Endodermal cell (in vitro differentiated cells): ENCODE results near the gene THYN1. TPM values are rescaled to one million over a fixed set of nuclear protein-coding genes. Genes with fewer than 3 reads are reported as not detected.
A peak's percentile ranks its signal among the peaks of the same experiment; 100 is the strongest.
"Not testable (repeated sequence)": the region's sequence is repeated elsewhere in the genome, so short reads cannot be mapped to it uniquely, and the experiment has no call there.

ENCODE experiments used
- DNase-seq: peaks from one replicate; pipeline ENCODE4 v3.0.0-alpha.2; 2017
- H3K27ac ChIP-seq: 2 replicates; pipeline ENCODE4 v1.5.1; 2013; ENCODE audit warnings: mild to moderate bottlenecking, low read depth, low read length, moderate library complexity
- H3K27me3 ChIP-seq: 2 replicates; pipeline ENCODE4 v1.6.1; 2013; ENCODE audit warnings: mild to moderate bottlenecking, low read length, moderate library complexity; ENCODE audit not compliant: insufficient read depth, control insufficient read depth, poor library complexity, severe bottlenecking
- H3K36me3 ChIP-seq: 2 replicates; pipeline ENCODE4 v1.7.0; 2013; ENCODE audit warnings: mild to moderate bottlenecking, low read length, moderate library complexity; ENCODE audit not compliant: control insufficient read depth, insufficient read depth
- H3K4me1 ChIP-seq: one replicate; pipeline ENCODE4 v1.7.0; 2013; ENCODE audit warnings: low read length; ENCODE audit not compliant: control insufficient read depth, insufficient read depth
- H3K4me3 ChIP-seq: 2 replicates; pipeline ENCODE4 v1.5.1; 2013; ENCODE audit warnings: mild to moderate bottlenecking, low read length, moderate library complexity
- H3K9ac ChIP-seq: 2 replicates; pipeline ENCODE4 v1.6.1; 2013; ENCODE audit warnings: mild to moderate bottlenecking, low read length, moderate library complexity; ENCODE audit not compliant: poor library complexity, severe bottlenecking; ENCODE audit errors: extremely low read depth
- H3K9me3 ChIP-seq: 2 replicates; pipeline ENCODE4 v1.6.1; 2013; ENCODE audit warnings: mild to moderate bottlenecking, low read length, moderate library complexity; ENCODE audit not compliant: control insufficient read depth
- H3K27ac Mint-ChIP-seq: 2 replicates; pipeline ENCODE4 v1.8.0; 2020; ENCODE audit warnings: mixed read lengths
- H3K27me3 Mint-ChIP-seq: 2 replicates; pipeline ENCODE4 v1.8.0; 2021; ENCODE audit warnings: mild to moderate bottlenecking, mixed read lengths; ENCODE audit not compliant: insufficient read depth
- H3K36me3 Mint-ChIP-seq: 2 replicates; pipeline ENCODE4 v1.8.0; 2020; ENCODE audit warnings: low read depth, mixed read lengths
- H3K4me1 Mint-ChIP-seq: 2 replicates; pipeline ENCODE4 v1.8.0; 2020; ENCODE audit warnings: mixed read lengths
- H3K4me3 Mint-ChIP-seq: 2 replicates; pipeline ENCODE4 v1.8.0; 2020; ENCODE audit warnings: mild to moderate bottlenecking, moderate library complexity, mixed read lengths
- H3K9me3 Mint-ChIP-seq: 2 replicates; pipeline ENCODE4 v1.8.0; 2020; ENCODE audit warnings: mild to moderate bottlenecking, mixed read lengths
- CTCF ChIP-seq: fragments of 200-600 bp; sonication (generic); conservative IDR thresholded peaks from 2 replicates; pipeline ENCODE4 v1.5.0; 2021; ENCODE audit warnings: antibody characterized with exemption, mild to moderate bottlenecking
- WGBS, 2 experiments: methylation state at CpG; one replicate each; pipeline versions ENCODE4 v1.1.5 to v1.1.7; 2013; ENCODE audit warnings: missing lambda C conversion rate in 2 of 2, mixed read lengths in 1 of 2; ENCODE audit not compliant: insufficient coverage in 1 of 2, insufficient read length in 1 of 2; 5-methylcytosine and 5-hydroxymethylcytosine counted together
- total RNA-seq, 2 donors: library from RNA; stranded (reverse); fragmentation: NEBNext Ultra II Directional in 1 of 2; extraction: Animal tissue kit (Norgen Biotek cat#: 25700) in 1 of 2; gene quantifications; 2 replicates in 1 of 2; 3 replicates in 1 of 2; pipeline ENCODE4 v1.2.1, GENCODE V29; 2021

The THYN1 gene
- total RNA-seq, 2 donors from 2014 or later, result 61.3 to 81.6 TPM

- Histone ChIP-seq H3K9ac (no peak overlapping the region), H3K36me3 (no peaks in the 10 kb centered on the region), H3K4me1 (no peaks in the 10 kb centered on the region), H3K4me3 (no peak overlapping the region), H3K9me3 (peaks cover 3% of the 10 kb centered on the region), H3K27me3 (no peaks in the 10 kb centered on the region), H3K27ac (no peak overlapping the region)
- no peaks in the 10 kb centered on the region for H3K27me3 Mint-ChIP-seq
- TF ChIP-seq CTCF, result no peak
- DNase-seq, result no peak
- no peaks in the 10 kb centered on the region for H3K4me1 Mint-ChIP-seq
- H3K27ac Mint-ChIP-seq, result no peak overlapping the region
- no peaks in the 10 kb centered on the region for H3K36me3 Mint-ChIP-seq
- no peaks in the 10 kb centered on the region for H3K9me3 Mint-ChIP-seq
- H3K4me3 Mint-ChIP-seq, result no peak overlapping the region
- 86 to 89% methylated on average over 9 to 16 of the region's 16 CpGs for WGBS, 2 experiments
Measured at GRCh38 chr11:134283461-134284230, 30.5 kb upstream of the THYN1 start.

- no peaks in the 10 kb centered on the region for H3K36me3 Mint-ChIP-seq
Measured at GRCh38 chr11:134282121-134283045, 29.2 kb upstream of the THYN1 start.

GRCh38 chr11:134281635-134282034, 28.5 kb upstream of the THYN1 start:
- H3K4me3 Mint-ChIP-seq, H3K4me1 ChIP-seq, H3K27ac ChIP-seq, H3K36me3 Mint-ChIP-seq, H3K9ac ChIP-seq, H3K27ac Mint-ChIP-seq, H3K27me3 Mint-ChIP-seq, H3K36me3 ChIP-seq, H3K4me3 ChIP-seq, H3K9me3 ChIP-seq, H3K4me1 Mint-ChIP-seq, H3K9me3 Mint-ChIP-seq, DNase-seq: not testable (repeated sequence)
- WGBS, 2 experiments, result 78% methylated on average over 6 of the region's 17 CpGs; no CpG with 5 or more reads in 1 of the 2 experiments
- peaks cover 19% of the 10 kb centered on the region for H3K27me3 ChIP-seq

More at GRCh38 chr11:134282121-134283045, 29.2 kb upstream of the THYN1 start:
- Mint-ChIP-seq H3K4me3 (no peak overlapping the region), H3K9me3 (no peaks in the 10 kb centered on the region), H3K27ac (peak overlapping the region; percentile 58), H3K27me3 (peaks cover 5% of the 10 kb centered on the region), H3K4me1 (peaks cover under 1% of the 10 kb centered on the region)
- Histone ChIP-seq H3K9me3 (peaks cover 6% of the 10 kb centered on the region), H3K9ac (no peak overlapping the region), H3K27ac (no peak overlapping the region), H3K36me3 (no peaks in the 10 kb centered on the region), H3K27me3 (peaks cover 11% of the 10 kb centered on the region), H3K4me1 (no peaks in the 10 kb centered on the region), H3K4me3 (no peak overlapping the region)
- no peak for DNase-seq
- WGBS, 2 experiments, result 91% methylated on average over 17 to 22 of the region's 22 CpGs
- TF ChIP-seq CTCF, result no peak
